ENCODE data around the gene SYTL2.

Gene SYTL2

GRCh38 chr11:85647078-85647477 lies 163.9 kb downstream of the SYTL2 start:
- peak overlapping the region; percentile 96 for H3K4me3 ChIP-seq (ENCODE audit: control insufficient read depth, low read depth, low read length)
- no peak for DNase-seq (ENCODE audit: low read depth)
- TF ChIP-seq CTCF (conservative IDR thresholded peaks at IDR 0.05; ENCODE audit: control insufficient read depth, insufficient read depth, low read depth, low read length), result no peak
